ENCODE measurements around the gene PLCXD3. TPM values are rescaled to one million over a fixed set of nuclear protein-coding genes. Genes with fewer than 3 reads are reported as not detected.

The PLCXD3 gene
- total RNA-seq, 1 experiment from 2014 or later: 0.11 TPM

DNA sequence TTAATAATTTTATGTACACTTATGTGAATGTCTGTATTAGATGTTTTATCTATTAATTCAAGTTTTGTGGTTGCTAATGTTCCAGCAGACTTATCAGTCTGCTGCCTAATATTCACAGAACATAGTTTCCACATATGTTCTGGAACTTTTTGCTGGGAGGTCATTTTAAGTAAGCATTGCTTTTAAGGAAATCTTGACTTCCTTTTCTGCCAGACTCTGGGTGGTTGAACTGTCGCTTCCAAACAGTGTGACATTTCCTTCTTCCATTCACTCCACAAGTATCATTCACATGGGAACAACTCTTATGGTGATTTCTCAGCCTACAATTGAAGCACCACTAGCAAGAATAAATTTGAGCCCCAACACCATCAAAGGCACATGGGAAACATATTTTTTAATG is 82.9 kb downstream of the PLCXD3 start:
- intact Hi-C loops (cut with micrococcal nuclease; ENCODE audit: unreplicated experiment): no loop called here
- DNase-seq: no peak
- Histone ChIP-seq H3K27ac (no peak overlapping the region), H3K9me3 (ENCODE audit: insufficient read depth, low read depth) (no peaks in the 10 kb centered on the region), H3K79me2 (ENCODE audit: low read depth) (no peaks in the 10 kb centered on the region), H3K36me3 (ENCODE audit: low read depth) (no peaks in the 10 kb centered on the region), H3K4me3 (no peak overlapping the region), H2AFZ (no peak overlapping the region), H3K4me2 (no peak overlapping the region), H4K20me1 (ENCODE audit: insufficient read depth) (0 out of 2 replicates have a peak, but pooled peaks cover 3% of the 10 kb centered on the region), H3K4me1 (replicated peaks; ENCODE audit: insufficient read depth) (no peaks in the 10 kb centered on the region), H3K9me2 (ENCODE audit: insufficient read depth) (no peaks in the 10 kb centered on the region; the same call in 1 of the 2 replicates), H3K27me3 (ENCODE audit: insufficient read depth, low read depth) (no peaks in the 10 kb centered on the region), H3F3A (ENCODE audit: insufficient read depth, low read depth) (no peaks in the 10 kb centered on the region)
- BruUV-seq (replicated peaks): no TSS peak
- TF ChIP-seq CTCF (conservative IDR thresholded peaks at IDR 0.05) (no peak), EZH2 (IDR thresholded peaks at IDR 0.05; ENCODE audit: low read depth) (no peak)
- POLR2A ChIA-PET (ENCODE audit: unreplicated experiment): no interaction called here
- CTCF ChIA-PET: no interaction called here

DNA sequence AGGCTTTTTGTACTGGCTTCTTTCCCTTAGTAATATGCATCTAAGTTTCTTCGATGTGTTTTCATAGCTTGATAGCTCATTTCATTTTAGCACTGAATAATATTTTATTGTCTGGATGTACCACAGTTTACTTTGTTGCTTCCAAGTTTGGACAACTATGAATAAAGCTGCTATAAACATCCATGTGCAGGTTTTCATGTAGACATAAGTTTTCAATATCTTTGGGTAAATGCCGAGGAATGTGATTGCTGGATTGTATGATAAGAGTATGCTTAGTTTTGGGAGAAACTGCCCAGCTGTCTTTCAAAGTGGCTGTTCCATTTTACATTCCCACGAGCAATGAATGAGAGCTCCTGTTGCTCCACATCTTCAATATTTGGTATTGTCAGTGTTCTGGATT is 84.7 kb downstream of the PLCXD3 start:
- H3K9me3 ChIP-seq (ENCODE audit: insufficient read depth, low read depth): no peaks in the 10 kb centered on the region
- no peak overlapping the region for H3K4me2 ChIP-seq
- H3K27me3 ChIP-seq (ENCODE audit: insufficient read depth, low read depth): no peaks in the 10 kb centered on the region
- no peaks in the 10 kb centered on the region for H3F3A ChIP-seq (ENCODE audit: insufficient read depth, low read depth)
- no peak overlapping the region for H3K27ac ChIP-seq
- H2AFZ ChIP-seq: 0 out of 2 replicates have a peak overlapping the region, but pooled peaks have one; percentile 18
- no peaks in the 10 kb centered on the region for H3K4me1 ChIP-seq (replicated peaks; ENCODE audit: insufficient read depth)
- intact Hi-C loops (cut with micrococcal nuclease; ENCODE audit: unreplicated experiment): no loop called here
- TF ChIP-seq EZH2 (IDR thresholded peaks at IDR 0.05; ENCODE audit: low read depth) (no peak), CTCF (conservative IDR thresholded peaks at IDR 0.05) (no peak)
- BruUV-seq (replicated peaks): no TSS peak
- H3K36me3 ChIP-seq (ENCODE audit: low read depth): no peaks in the 10 kb centered on the region
- H3K79me2 ChIP-seq (ENCODE audit: low read depth): no peaks in the 10 kb centered on the region
- no peak for DNase-seq
- H3K4me3 ChIP-seq: no peak overlapping the region
- H4K20me1 ChIP-seq (ENCODE audit: insufficient read depth): 0 out of 2 replicates have a peak, but pooled peaks cover 3% of the 10 kb centered on the region
- H3K9me2 ChIP-seq (ENCODE audit: insufficient read depth): no peaks in the 10 kb centered on the region; the same call in 1 of the 2 replicates
- CTCF ChIA-PET: no interaction called here
- POLR2A ChIA-PET (ENCODE audit: unreplicated experiment): interaction anchor here (0.8 kb wide), 1 partner anchor 689 kb away, joined by 6 read pairs; no protein-coding TSS in a partner anchor

GRCh38 chr5:41420492-41421067 is 89.8 kb downstream of the PLCXD3 start:
- no peaks in the 10 kb centered on the region for H3K9me2 ChIP-seq (ENCODE audit: insufficient read depth)
- no peak overlapping the region for H3K4me2 ChIP-seq
- no peak overlapping the region for H3K4me3 ChIP-seq
- no peak for DNase-seq
- H3K27ac ChIP-seq: no peak overlapping the region
- POLR2A ChIA-PET (ENCODE audit: unreplicated experiment): no interaction called here
- no TSS peak for BruUV-seq (replicated peaks)
- intact Hi-C loops (cut with micrococcal nuclease; ENCODE audit: unreplicated experiment): no loop called here
- no peaks in the 10 kb centered on the region for H4K20me1 ChIP-seq (ENCODE audit: insufficient read depth)
- H3K79me2 ChIP-seq (ENCODE audit: low read depth): no peaks in the 10 kb centered on the region
- H3K36me3 ChIP-seq (ENCODE audit: low read depth): no peaks in the 10 kb centered on the region; the same call in 1 of the 2 replicates
- H3K4me1 ChIP-seq (replicated peaks; ENCODE audit: insufficient read depth): peaks cover 9% of the 10 kb centered on the region
- TF ChIP-seq CTCF (conservative IDR thresholded peaks at IDR 0.05) (no peak), EZH2 (IDR thresholded peaks at IDR 0.05; ENCODE audit: low read depth) (no peak)
- H2AFZ ChIP-seq: no peak overlapping the region
- H3F3A ChIP-seq (ENCODE audit: insufficient read depth, low read depth): no peaks in the 10 kb centered on the region
- no peaks in the 10 kb centered on the region for H3K27me3 ChIP-seq (ENCODE audit: insufficient read depth, low read depth)
- CTCF ChIA-PET: no interaction called here
- 0 out of 2 replicates have a peak, but pooled peaks cover 1% of the 10 kb centered on the region for H3K9me3 ChIP-seq (ENCODE audit: insufficient read depth, low read depth)

Data from PC-9 (cell line).